HG03575 (cell line): ENCODE results near the gene SPRN.
"Not testable (repeated sequence)": the region's sequence is repeated elsewhere in the genome, so short reads cannot be mapped to it uniquely, and the experiment has no call there.

Experiments
- ATAC-seq: cut with Tn5 transposase; IDR thresholded peaks from one replicate; pipeline ENCODE4 v1.9.1; 2021; ENCODE audit not compliant: unreplicated experiment, insufficient number of reproducible peaks, low FRiP score; ENCODE audit errors: extremely low read depth

SPRN gene, protein sequence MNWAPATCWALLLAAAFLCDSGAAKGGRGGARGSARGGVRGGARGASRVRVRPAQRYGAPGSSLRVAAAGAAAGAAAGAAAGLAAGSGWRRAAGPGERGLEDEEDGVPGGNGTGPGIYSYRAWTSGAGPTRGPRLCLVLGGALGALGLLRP

GRCh38 chr10:133424601-133425000, at the start of gene SPRN:
Gene SPRN, minus strand, starts transcription at chr10:133424625. Its CDS starts 944 bp downstream, at chr10:133423681.
- not testable (repeated sequence) for ATAC-seq

DNA sequence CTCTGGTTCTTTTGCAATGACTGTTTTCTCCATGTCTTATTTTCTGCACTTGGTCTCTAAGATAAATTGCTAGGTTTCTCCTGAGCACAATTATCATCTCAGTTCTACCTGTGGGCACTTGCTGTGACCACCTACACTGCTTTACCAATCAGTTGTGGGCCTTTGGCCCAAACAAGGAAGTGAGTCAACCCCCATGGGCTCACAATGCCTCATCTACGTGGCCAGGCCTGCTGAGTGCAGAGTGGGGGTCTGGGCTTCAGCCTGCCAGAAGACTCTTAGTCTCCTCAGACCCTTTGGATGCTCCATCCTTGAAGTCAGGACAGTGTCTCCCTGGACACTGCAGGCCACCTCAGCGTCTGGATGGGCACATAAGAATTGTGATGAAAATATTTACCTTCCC, 49.6 kb upstream of the SPRN start:
- no peak for ATAC-seq

- no peak for ATAC-seq
Observed at GRCh38 chr10:133473270-133473669, 48.8 kb upstream of the SPRN start.

- no peak for ATAC-seq
Observed at GRCh38 chr10:133471300-133472109, 47.1 kb upstream of the SPRN start.

- ATAC-seq = not testable (repeated sequence)
Observed at GRCh38 chr10:133469205-133469604, 44.8 kb upstream of the SPRN start.

GRCh38 chr10:133467286-133467911, 43.0 kb upstream of the SPRN start:
- ATAC-seq = no peak

GRCh38 chr10:133466683-133467275, 42.4 kb upstream of the SPRN start:
- ATAC-seq = no peak

GRCh38 chr10:133465950-133466474, 41.6 kb upstream of the SPRN start:
- ATAC-seq = no peak

DNA sequence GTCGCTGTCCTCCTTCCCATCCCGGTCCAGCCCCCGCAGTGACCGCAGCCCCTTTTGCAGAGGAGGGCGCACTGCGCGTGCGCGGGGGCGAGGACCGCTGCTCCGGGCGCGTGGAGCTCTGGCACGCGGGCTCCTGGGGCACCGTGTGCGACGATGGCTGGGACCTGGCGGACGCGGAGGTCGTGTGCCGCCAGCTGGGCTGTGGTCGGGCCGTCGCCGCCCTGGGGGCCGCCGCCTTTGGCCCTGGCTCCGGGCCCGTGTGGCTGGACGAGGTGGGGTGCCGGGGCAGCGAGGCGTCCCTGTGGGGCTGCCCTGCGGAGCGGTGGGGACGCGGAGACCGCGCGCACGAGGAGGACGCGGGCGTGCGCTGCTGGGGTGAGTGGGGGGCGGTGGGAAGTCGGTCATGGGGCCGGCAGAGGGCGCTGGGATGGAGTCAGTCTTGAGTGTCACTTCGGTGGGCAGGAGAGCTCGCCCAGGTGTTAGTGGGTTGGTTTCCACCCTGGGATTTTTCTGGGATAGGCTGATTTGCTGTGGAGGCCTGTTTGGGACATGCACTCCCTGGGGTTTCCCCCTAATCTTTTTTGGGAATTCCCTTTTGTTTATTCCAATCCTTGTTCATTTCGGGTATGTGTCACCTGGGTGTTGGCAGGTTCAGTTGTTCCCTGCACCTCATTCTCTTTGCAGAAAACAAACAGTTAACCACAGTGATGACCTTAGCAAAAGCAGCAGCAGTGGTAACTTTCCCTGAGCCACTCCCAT, 40.9 kb upstream of the SPRN start:
- no peak for ATAC-seq

- ATAC-seq = no peak
Observed at GRCh38 chr10:133464582-133465031, 40.2 kb upstream of the SPRN start.

- ATAC-seq = no peak
Observed at GRCh38 chr10:133462512-133463305, 38.3 kb upstream of the SPRN start.

DNA sequence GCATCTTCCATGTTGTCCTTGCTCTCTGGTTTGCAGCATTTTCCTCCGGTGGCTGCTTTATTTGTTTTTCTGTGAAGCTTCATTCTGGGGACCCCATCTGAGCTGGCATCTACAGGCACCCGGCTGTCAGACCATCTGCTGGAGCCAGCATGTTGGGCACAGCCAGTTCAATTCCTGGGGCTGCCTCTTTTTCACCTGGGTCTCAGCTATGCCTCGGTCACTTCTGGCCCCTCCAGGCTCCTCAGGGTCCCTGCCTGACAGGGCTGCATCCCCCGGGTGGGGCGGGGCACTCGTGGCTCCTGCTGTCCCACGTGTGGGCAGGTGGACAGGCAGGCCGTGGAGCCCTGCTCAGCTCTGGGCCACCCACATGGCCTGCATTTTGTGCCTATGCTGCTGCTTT, 37.4 kb upstream of the SPRN start:
- no peak for ATAC-seq

- ATAC-seq = no peak
Observed at GRCh38 chr10:133461027-133461426, 36.6 kb upstream of the SPRN start.

- no peak for ATAC-seq
Observed at GRCh38 chr10:133460208-133460769, 35.9 kb upstream of the SPRN start.

DNA sequence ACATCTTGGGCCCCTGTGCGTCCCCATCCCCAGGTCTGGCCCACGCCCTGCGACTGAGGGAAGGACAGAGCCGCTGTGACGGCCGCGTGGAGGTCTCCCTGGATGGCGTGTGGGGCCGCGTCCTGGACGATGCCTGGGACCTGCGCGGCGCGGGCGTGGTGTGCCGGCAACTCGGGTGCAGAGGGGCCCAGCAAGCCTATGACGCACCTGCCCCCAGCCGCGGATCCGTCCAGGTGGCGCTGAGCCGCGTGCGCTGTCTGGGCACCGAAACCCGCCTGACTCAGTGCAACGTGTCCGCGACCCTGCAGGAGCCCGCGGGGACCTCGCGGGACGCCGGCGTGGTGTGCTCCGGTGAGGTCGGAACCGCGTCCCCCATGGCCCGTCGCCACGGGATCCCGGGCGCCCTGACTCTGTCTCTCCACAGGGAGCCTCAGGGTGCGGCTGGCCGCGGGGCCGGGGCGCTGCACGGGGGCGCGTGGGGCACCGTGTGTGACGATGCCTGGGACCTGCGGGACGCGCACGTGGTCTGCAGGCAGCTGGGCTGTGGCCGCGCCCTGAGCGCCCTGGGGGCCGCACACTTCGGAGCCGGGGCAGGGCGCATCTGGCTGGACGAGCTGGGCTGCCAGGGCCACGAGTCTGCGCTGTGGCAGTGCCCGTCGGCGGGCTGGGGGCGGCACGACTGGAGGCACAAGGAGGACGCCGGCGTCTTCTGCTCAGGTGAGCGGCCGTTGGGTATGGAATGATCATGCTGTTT, 35.2 kb upstream of the SPRN start:
- ATAC-seq = no peak

DNA sequence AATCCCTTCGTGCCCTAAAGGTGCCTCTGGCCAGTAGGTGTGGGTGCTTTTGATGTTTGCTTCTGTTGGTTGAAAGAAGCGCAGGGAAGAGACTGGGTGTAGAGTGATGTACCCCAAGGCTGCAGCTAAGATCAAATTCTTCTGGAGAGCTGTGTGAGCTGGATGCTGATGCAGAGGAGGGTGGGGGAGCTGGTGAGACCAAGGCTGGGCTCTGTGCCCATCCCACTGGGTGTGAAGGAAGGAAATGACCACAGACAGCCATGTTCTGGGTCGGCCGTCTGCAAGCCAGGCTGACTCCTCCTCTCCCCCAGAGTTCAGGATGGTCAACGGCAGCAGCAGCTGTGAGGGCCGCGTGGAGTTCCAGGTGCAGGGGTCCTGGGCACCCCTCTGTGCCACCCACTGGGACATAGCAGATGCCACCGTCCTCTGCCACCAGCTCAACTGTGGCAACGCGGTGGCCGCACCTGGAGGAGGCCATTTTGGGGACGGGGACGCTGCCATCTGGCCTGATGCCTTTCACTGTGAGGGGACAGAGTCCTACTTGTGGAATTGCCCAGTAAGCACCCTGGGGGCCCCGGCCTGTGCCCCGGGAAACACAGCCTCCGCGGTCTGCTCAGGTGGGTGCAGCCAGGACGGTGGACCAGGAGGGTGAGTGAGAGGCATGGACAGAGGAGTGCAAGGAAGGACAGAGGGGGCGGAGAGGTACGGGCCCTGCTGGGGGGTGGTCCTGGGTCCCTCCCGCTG, 34.5 kb upstream of the SPRN start:
- ATAC-seq = no peak
